ENCODE results near the gene HARS1. TPM values are rescaled to one million over a fixed set of nuclear protein-coding genes. Genes with fewer than 3 reads are reported as not detected.

HARS1 gene
- total RNA-seq, 1 experiment from 2014 or later, result 76.4 TPM

GRCh38 chr5:140707812-140708211 is 16.6 kb upstream of the HARS1 start:
- no peaks in the 10 kb centered on the region for H3K9me3 ChIP-seq (ENCODE audit: control insufficient read depth, insufficient read depth, low read depth, low read length)
- TF ChIP-seq POLR2AphosphoS5 (IDR thresholded peaks at IDR 0.05; ENCODE audit: low read depth, low read length) (0 out of 2 replicates have a peak, but pooled peaks have one; percentile 18), TCF7L2 (IDR thresholded peaks at IDR 0.05; ENCODE audit: low read depth, low read length) (no peak), SIN3A (IDR thresholded peaks at IDR 0.05; ENCODE audit: borderline replicate concordance, insufficient read depth, low read depth, low read length) (no peak)
- TF ChIP-seq, protein P1, sequence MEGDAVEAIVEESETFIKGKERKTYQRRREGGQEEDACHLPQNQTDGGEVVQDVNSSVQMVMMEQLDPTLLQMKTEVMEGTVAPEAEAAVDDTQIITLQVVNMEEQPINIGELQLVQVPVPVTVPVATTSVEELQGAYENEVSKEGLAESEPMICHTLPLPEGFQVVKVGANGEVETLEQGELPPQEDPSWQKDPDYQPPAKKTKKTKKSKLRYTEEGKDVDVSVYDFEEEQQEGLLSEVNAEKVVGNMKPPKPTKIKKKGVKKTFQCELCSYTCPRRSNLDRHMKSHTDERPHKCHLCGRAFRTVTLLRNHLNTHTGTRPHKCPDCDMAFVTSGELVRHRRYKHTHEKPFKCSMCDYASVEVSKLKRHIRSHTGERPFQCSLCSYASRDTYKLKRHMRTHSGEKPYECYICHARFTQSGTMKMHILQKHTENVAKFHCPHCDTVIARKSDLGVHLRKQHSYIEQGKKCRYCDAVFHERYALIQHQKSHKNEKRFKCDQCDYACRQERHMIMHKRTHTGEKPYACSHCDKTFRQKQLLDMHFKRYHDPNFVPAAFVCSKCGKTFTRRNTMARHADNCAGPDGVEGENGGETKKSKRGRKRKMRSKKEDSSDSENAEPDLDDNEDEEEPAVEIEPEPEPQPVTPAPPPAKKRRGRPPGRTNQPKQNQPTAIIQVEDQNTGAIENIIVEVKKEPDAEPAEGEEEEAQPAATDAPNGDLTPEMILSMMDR (IDR thresholded peaks at IDR 0.05), result no peak
- TF ChIP-seq, protein P2, sequence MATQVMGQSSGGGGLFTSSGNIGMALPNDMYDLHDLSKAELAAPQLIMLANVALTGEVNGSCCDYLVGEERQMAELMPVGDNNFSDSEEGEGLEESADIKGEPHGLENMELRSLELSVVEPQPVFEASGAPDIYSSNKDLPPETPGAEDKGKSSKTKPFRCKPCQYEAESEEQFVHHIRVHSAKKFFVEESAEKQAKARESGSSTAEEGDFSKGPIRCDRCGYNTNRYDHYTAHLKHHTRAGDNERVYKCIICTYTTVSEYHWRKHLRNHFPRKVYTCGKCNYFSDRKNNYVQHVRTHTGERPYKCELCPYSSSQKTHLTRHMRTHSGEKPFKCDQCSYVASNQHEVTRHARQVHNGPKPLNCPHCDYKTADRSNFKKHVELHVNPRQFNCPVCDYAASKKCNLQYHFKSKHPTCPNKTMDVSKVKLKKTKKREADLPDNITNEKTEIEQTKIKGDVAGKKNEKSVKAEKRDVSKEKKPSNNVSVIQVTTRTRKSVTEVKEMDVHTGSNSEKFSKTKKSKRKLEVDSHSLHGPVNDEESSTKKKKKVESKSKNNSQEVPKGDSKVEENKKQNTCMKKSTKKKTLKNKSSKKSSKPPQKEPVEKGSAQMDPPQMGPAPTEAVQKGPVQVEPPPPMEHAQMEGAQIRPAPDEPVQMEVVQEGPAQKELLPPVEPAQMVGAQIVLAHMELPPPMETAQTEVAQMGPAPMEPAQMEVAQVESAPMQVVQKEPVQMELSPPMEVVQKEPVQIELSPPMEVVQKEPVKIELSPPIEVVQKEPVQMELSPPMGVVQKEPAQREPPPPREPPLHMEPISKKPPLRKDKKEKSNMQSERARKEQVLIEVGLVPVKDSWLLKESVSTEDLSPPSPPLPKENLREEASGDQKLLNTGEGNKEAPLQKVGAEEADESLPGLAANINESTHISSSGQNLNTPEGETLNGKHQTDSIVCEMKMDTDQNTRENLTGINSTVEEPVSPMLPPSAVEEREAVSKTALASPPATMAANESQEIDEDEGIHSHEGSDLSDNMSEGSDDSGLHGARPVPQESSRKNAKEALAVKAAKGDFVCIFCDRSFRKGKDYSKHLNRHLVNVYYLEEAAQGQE (IDR thresholded peaks at IDR 0.05; ENCODE audit: insufficient read depth in 1 of 2, low read depth in 2 of 2, low read length in 1 of 2), result no peak
- BruUV-seq (replicated peaks), result no TSS peak
- ATAC-seq (no peak), DNase-seq (ENCODE audit: low read depth, low spot score) (no peak)
- no peaks in the 10 kb centered on the region for H3K4me1 ChIP-seq (ENCODE audit: control insufficient read depth, insufficient read depth, low read length)
- peaks cover 14% of the 10 kb centered on the region for H3K36me3 ChIP-seq (ENCODE audit: control insufficient read depth, insufficient read depth, low read length)
- intact Hi-C loops (cut with micrococcal nuclease; ENCODE audit: unreplicated experiment) (no loop called here), in situ Hi-C loops (cut with HindIII; ENCODE audit: low pct_unique_long_range_greater_than_20kb, low sequenced_read_pairs) (no loop called here)
- no peak overlapping the region for H3K4me3 ChIP-seq (ENCODE audit: low read depth in 2 of 2, low read length in 2 of 2)
- H3K27ac ChIP-seq (ENCODE audit: low read length), result no peak overlapping the region
- ChIA-PET POLR2A (no interaction called here), CTCF (no interaction called here)
- H3K27me3 ChIP-seq (ENCODE audit: control insufficient read depth, insufficient read depth, low read length), result no peaks in the 10 kb centered on the region

GRCh38 chr5:140700177-140701144 is 9.3 kb upstream of the HARS1 start, which contains the start of gene ZMAT2:
TSS of gene ZMAT2 (plus strand) at chr5:140700447. CDS start at chr5:140700461, 14 bp downstream.
- ChIA-PET CTCF (interaction anchor here (0.6 kb wide), 2 partner anchors 9 to 342 kb away, joined by 3 to 6 read pairs; partner anchors contain the start of genes HARS1 and HARS2), POLR2A (interaction anchor here (0.7 to 1.0 kb wide), 2 partner anchors 11 to 18 kb away, joined by 4 read pairs; no protein-coding TSS in a partner anchor)
- intact Hi-C loops (cut with micrococcal nuclease; ENCODE audit: unreplicated experiment), result no loop called here
- ATAC-seq, result peak; percentile 99
- Histone ChIP-seq H3K4me3 (ENCODE audit: low read depth in 2 of 2, low read length in 2 of 2) (peak within 1 kb of the TSS; percentile 82 to 92), H3K9me3 (ENCODE audit: control insufficient read depth, insufficient read depth, low read depth, low read length) (no peaks in the 10 kb centered on the region), H3K27ac (ENCODE audit: low read length) (peak within 1 kb of the TSS; percentile 95), H3K27me3 (ENCODE audit: control insufficient read depth, insufficient read depth, low read length) (no peaks in the 10 kb centered on the region), H3K36me3 (ENCODE audit: control insufficient read depth, insufficient read depth, low read length) (peaks cover 62% of the 10 kb centered on the region), H3K4me1 (ENCODE audit: control insufficient read depth, insufficient read depth, low read length) (peaks cover 10% of the 10 kb centered on the region)
- BruUV-seq (replicated peaks), result TSS peak; percentile 29
- TF ChIP-seq, protein P2 (IDR thresholded peaks at IDR 0.05; ENCODE audit: insufficient read depth in 1 of 2, low read depth in 2 of 2, low read length in 1 of 2), result peak in 1 of 2 experiments; percentile 28; a peak in 1 of 4 replicates
- TF ChIP-seq TCF7L2 (IDR thresholded peaks at IDR 0.05; ENCODE audit: low read depth, low read length), result 0 out of 2 replicates have a peak, but pooled peaks have one; percentile 15
- peak; percentile 94 for TF ChIP-seq POLR2AphosphoS5 (IDR thresholded peaks at IDR 0.05; ENCODE audit: low read depth, low read length)
- no peak; the same call in 1 of the 2 replicates for TF ChIP-seq SIN3A (IDR thresholded peaks at IDR 0.05; ENCODE audit: borderline replicate concordance, insufficient read depth, low read depth, low read length)
- peak; percentile 97 for DNase-seq (ENCODE audit: low read depth, low spot score)
- in situ Hi-C loops (cut with HindIII; ENCODE audit: low pct_unique_long_range_greater_than_20kb, low sequenced_read_pairs), result no loop called here
